Measurements from ENCODE around the gene MGMT.

Gene MGMT

GRCh38 chr10:129613377-129613980, 146.4 kb downstream of the MGMT start:
- DNase-seq (ENCODE audit: low spot score) = no peak
- no peak overlapping the region for H3K27ac ChIP-seq
- ChIA-PET POLR2A (ENCODE audit: low non-redundant PET) (no interaction called here), CTCF (no interaction called here)
- no peak for TF ChIP-seq CTCF (conservative IDR thresholded peaks at IDR 0.05; ENCODE audit: low read depth)

GRCh38 chr10:129614341-129614740, 147.3 kb downstream of the MGMT start:
- H3K27ac ChIP-seq = no peak overlapping the region
- POLR2A ChIA-PET (ENCODE audit: low non-redundant PET) = no interaction called here
- TF ChIP-seq CTCF (conservative IDR thresholded peaks at IDR 0.05; ENCODE audit: low read depth) = no peak
- no peak for DNase-seq (ENCODE audit: low spot score)
- CTCF ChIA-PET = interaction anchor here (0.6 kb wide), 1 partner anchor 34 kb away, joined by 4 read pairs; no protein-coding TSS in a partner anchor

- no peak for DNase-seq (ENCODE audit: low spot score)
- CTCF ChIA-PET = no interaction called here
- POLR2A ChIA-PET (ENCODE audit: low non-redundant PET) = interaction anchor here (0.7 kb wide), 1 partner anchor 587 kb away, joined by 3 read pairs; no protein-coding TSS in a partner anchor
- no peak for TF ChIP-seq CTCF (conservative IDR thresholded peaks at IDR 0.05; ENCODE audit: low read depth)
- no peak overlapping the region for H3K27ac ChIP-seq
These were observed 148.3 kb downstream of the MGMT start for GRCh38 chr10:129615381-129615780.

- no peak for DNase-seq (ENCODE audit: low spot score)
These were observed 149.0 kb downstream of the MGMT start for GRCh38 chr10:129615921-129616525.

GRCh38 chr10:129617768-129618167, 150.7 kb downstream of the MGMT start:
- ChIA-PET POLR2A (ENCODE audit: low non-redundant PET) (no interaction called here), CTCF (no interaction called here)
- H3K27ac ChIP-seq = no peak overlapping the region
- no peak for DNase-seq (ENCODE audit: low spot score)
- TF ChIP-seq CTCF (conservative IDR thresholded peaks at IDR 0.05; ENCODE audit: low read depth) = no peak

More at GRCh38 chr10:129615921-129616525, 149.0 kb downstream of the MGMT start:
- ChIA-PET POLR2A (ENCODE audit: low non-redundant PET) (interaction anchor here (0.7 kb wide), 1 partner anchor 586 kb away, joined by 3 read pairs; no protein-coding TSS in a partner anchor), CTCF (no interaction called here)
- no peak overlapping the region for H3K27ac ChIP-seq
- TF ChIP-seq CTCF (conservative IDR thresholded peaks at IDR 0.05; ENCODE audit: low read depth) = no peak

- CTCF ChIA-PET = interaction anchor here (0.6 kb wide), 1 partner anchor 491 kb away, joined by 3 read pairs; no protein-coding TSS in a partner anchor
- no peak overlapping the region for H3K27ac ChIP-seq
- no peak for DNase-seq (ENCODE audit: low spot score)
- POLR2A ChIA-PET (ENCODE audit: low non-redundant PET) = no interaction called here
- no peak for TF ChIP-seq CTCF (conservative IDR thresholded peaks at IDR 0.05; ENCODE audit: low read depth)
These were observed 154.0 kb downstream of the MGMT start for GRCh38 chr10:129621062-129621461.
